Panc1 (cell line): Measurements from ENCODE around the gene MGMT. TPM values are rescaled to one million over a fixed set of nuclear protein-coding genes. Genes with fewer than 3 reads are reported as not detected.

Source experiments
- ATAC-seq: fragments of 200-7000 bp; cut with Tn5 transposase; 2 replicates; pipeline ENCODE4 v1.9.1; 2020; ENCODE audit warnings: mild to moderate bottlenecking, moderate library complexity
- BruUV-seq: library from RNA; stranded (reverse); fragments of 400-500 nt; replicated peaks from 2 replicates; lab custom pipeline; 2021; lab: Mats Ljungman, UMichigan
- CTCF ChIA-PET: fragments of 300-600 bp; sonication (Branson Sonifier 250); formaldehyde crosslinking; loops from one replicate; lab custom pipeline; 2022; ENCODE audit warnings: antibody characterized with exemption; lab: Charles Lee
- POLR2A ChIA-PET: fragments of 300-600 bp; sonication (Branson Sonifier 250); formaldehyde crosslinking; loops from one replicate; lab custom pipeline; 2022; ENCODE audit warnings: antibody characterized with exemption; lab: Charles Lee
- DNase-seq: peaks from one replicate; pipeline ENCODE4 v3.0.0-alpha.2; 2010; ENCODE audit warnings: low read depth, low spot score
- H3K27ac ChIP-seq: 2 replicates; pipeline ENCODE4 v1.5.1; 2011; ENCODE audit warnings: mild to moderate bottlenecking, low read length, inconsistent platforms
- H3K27me3 ChIP-seq: fragments of 200-500 bp; sonication (Bioruptor generic); 2 replicates; pipeline ENCODE4 v1.6.0; 2014; ENCODE audit warnings: low read length, inconsistent platforms; ENCODE audit not compliant: control insufficient read depth, insufficient read depth
- H3K36me3 ChIP-seq: fragments of 200-500 bp; sonication (Bioruptor generic); 2 replicates; pipeline ENCODE4 v1.5.1; 2014; ENCODE audit warnings: inconsistent platforms, mild to moderate bottlenecking, low read length, moderate library complexity; ENCODE audit not compliant: control insufficient read depth, insufficient read depth
- H3K4me1 ChIP-seq: 2 replicates; pipeline ENCODE4 v1.5.1; 2011; ENCODE audit warnings: inconsistent platforms, mild to moderate bottlenecking, low read length, moderate library complexity; ENCODE audit not compliant: control insufficient read depth, insufficient read depth
- H3K4me3 ChIP-seq, 2 experiments: 2 replicates each; pipeline ENCODE4 v1.5.1; 2011 to 2012; ENCODE audit warnings: low read depth in 2 of 2, low read length in 2 of 2, mild to moderate bottlenecking in 2 of 2, inconsistent platforms in 1 of 2, moderate library complexity in 1 of 2
- H3K9me3 ChIP-seq: fragments of 200-500 bp; sonication (Bioruptor generic); 2 replicates; pipeline ENCODE4 v1.5.1; 2014; ENCODE audit warnings: low read depth, mild to moderate bottlenecking, inconsistent platforms, low read length, moderate library complexity; ENCODE audit not compliant: control insufficient read depth, insufficient read depth
- CTCF ChIP-seq: fragments of 450-650 bp; IDR thresholded peaks from 2 replicates; pipeline ENCODE4 v1.5.1; 2017; ENCODE audit warnings: mild to moderate bottlenecking
- POLR2AphosphoS5 ChIP-seq: IDR thresholded peaks from 2 replicates; pipeline ENCODE4 v1.6.1; 2012; ENCODE audit warnings: mild to moderate bottlenecking, low read depth, low read length, moderate library complexity
- SIN3A ChIP-seq: IDR thresholded peaks from 2 replicates; pipeline ENCODE4 v1.6.1; 2012; ENCODE audit warnings: low read depth, mild to moderate bottlenecking, low read length, moderate library complexity, borderline replicate concordance; ENCODE audit not compliant: insufficient read depth
- TCF7L2 ChIP-seq: IDR thresholded peaks from 2 replicates; pipeline ENCODE4 v1.6.1; 2011; ENCODE audit warnings: mild to moderate bottlenecking, low read depth, low read length, inconsistent platforms
- in situ Hi-C: cut with HindIII; loops from 2 replicates; pipeline ENCODE4 v1.10.0; 2016; ENCODE audit warnings: low sequenced_read_pairs, low pct_unique_long_range_greater_than_20kb
- intact Hi-C: fragments of 100-400 bp; cut with micrococcal nuclease; formaldehyde crosslinking; loops from one replicate; pipeline ENCODE4 v1.10.0; 2022; ENCODE audit not compliant: unreplicated experiment
- total RNA-seq: library from RNA; stranded (reverse); gene quantifications from one replicate; pipeline ENCODE4 v1.2.1, GENCODE V29; 2021; ENCODE audit not compliant: unreplicated experiment
- TF ChIP-seq, protein P1 (sequence below), 2 experiments: IDR thresholded peaks; 2 replicates each; pipeline ENCODE4 v1.6.1; 2011 to 2012; ENCODE audit warnings: low read depth in 2 of 2, control low read depth in 1 of 2, low read length in 1 of 2, mild to moderate bottlenecking in 1 of 2, moderate library complexity in 1 of 2; ENCODE audit not compliant: insufficient read depth in 1 of 2

Gene MGMT
- total RNA-seq, 1 experiment from 2014 or later, result 27.3 TPM

DNA sequence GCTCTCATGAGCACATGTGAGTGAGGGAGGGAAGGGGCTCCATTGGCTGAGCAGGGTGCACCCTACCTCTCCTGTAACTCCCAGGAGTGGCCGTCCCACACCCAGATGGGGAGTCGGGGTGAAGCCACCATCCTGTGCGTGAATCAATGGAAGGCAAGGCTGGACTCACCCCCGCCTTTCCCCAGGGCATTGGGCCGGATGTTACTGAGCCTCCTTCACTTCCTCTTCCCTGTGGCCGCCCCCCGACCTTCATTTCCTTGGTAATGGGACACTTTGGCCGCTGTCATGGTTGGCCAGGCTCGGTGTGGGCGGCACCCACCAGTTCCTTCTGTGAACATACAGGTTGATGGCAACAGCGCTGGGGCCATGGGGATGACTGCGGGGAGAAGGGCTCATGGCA, 209.0 kb downstream of the MGMT start:
- TF ChIP-seq SIN3A (no peak), CTCF (no peak), TCF7L2 (no peak)
- TF ChIP-seq, protein P1, sequence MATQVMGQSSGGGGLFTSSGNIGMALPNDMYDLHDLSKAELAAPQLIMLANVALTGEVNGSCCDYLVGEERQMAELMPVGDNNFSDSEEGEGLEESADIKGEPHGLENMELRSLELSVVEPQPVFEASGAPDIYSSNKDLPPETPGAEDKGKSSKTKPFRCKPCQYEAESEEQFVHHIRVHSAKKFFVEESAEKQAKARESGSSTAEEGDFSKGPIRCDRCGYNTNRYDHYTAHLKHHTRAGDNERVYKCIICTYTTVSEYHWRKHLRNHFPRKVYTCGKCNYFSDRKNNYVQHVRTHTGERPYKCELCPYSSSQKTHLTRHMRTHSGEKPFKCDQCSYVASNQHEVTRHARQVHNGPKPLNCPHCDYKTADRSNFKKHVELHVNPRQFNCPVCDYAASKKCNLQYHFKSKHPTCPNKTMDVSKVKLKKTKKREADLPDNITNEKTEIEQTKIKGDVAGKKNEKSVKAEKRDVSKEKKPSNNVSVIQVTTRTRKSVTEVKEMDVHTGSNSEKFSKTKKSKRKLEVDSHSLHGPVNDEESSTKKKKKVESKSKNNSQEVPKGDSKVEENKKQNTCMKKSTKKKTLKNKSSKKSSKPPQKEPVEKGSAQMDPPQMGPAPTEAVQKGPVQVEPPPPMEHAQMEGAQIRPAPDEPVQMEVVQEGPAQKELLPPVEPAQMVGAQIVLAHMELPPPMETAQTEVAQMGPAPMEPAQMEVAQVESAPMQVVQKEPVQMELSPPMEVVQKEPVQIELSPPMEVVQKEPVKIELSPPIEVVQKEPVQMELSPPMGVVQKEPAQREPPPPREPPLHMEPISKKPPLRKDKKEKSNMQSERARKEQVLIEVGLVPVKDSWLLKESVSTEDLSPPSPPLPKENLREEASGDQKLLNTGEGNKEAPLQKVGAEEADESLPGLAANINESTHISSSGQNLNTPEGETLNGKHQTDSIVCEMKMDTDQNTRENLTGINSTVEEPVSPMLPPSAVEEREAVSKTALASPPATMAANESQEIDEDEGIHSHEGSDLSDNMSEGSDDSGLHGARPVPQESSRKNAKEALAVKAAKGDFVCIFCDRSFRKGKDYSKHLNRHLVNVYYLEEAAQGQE (IDR thresholded peaks at IDR 0.05; ENCODE audit: insufficient read depth in 1 of 2, low read depth in 2 of 2, low read length in 1 of 2), result no peak
- H3K4me1 ChIP-seq, result no peaks in the 10 kb centered on the region
- intact Hi-C loops (no loop called here), in situ Hi-C loops (no loop called here)
- H3K27me3 ChIP-seq, result no peaks in the 10 kb centered on the region
- CTCF ChIA-PET, result no interaction called here
- H3K9me3 ChIP-seq, result no peaks in the 10 kb centered on the region
- BruUV-seq, result no TSS peak
- no peak overlapping the region for H3K27ac ChIP-seq
- no peak overlapping the region for H3K4me3 ChIP-seq
- DNase-seq (no peak), ATAC-seq (no peak)
- POLR2A ChIA-PET, result no interaction called here
- H3K36me3 ChIP-seq, result no peaks in the 10 kb centered on the region

DNA sequence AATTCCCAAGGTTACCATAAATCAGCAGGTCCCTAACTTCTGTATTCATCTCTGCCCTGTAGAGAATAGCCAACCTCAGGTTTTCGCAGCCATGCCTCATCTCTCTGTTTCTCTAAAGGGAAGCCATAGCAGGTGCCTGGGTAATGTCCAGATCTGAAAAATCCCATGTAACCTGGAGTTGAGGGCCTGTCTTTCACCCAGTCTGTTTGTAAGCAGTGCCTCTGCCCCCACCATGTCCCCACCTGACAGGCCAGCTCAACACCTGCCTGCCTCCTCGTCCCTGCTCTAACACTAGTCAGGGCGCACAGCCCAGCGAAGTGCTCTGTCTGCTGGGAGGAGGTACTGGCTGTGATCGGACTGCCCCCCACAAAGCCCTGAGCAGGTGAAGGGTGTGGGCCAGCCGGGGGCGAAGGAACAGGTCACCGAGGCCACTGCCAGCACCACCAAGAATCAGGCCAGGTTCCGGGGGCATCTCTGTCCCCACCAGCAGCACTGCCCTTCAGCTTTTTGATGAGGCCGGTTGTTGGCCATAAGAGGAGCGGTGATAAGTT, 210.4 kb downstream of the MGMT start:
- DNase-seq, result no peak
- H3K27me3 ChIP-seq, result no peaks in the 10 kb centered on the region
- CTCF ChIA-PET, result no interaction called here
- POLR2A ChIA-PET, result no interaction called here
- TF ChIP-seq POLR2AphosphoS5, result no peak
- TF ChIP-seq TCF7L2, result no peak
- TF ChIP-seq CTCF, result no peak
- no peak for TF ChIP-seq SIN3A
- TF ChIP-seq, protein P1 (IDR thresholded peaks at IDR 0.05; ENCODE audit: insufficient read depth in 1 of 2, low read depth in 2 of 2, low read length in 1 of 2), result no peak
- H3K4me1 ChIP-seq, result no peaks in the 10 kb centered on the region
- intact Hi-C loops (no loop called here), in situ Hi-C loops (no loop called here)
- H3K27ac ChIP-seq, result no peak overlapping the region
- no peaks in the 10 kb centered on the region for H3K9me3 ChIP-seq
- BruUV-seq, result no TSS peak
- H3K36me3 ChIP-seq, result no peaks in the 10 kb centered on the region
- no peak for ATAC-seq
- no peak overlapping the region for H3K4me3 ChIP-seq
